Brain pericyte (primary cell): ENCODE measurements around the gene MACO1.
"Not testable (repeated sequence)": the region's sequence is repeated elsewhere in the genome, so short reads cannot be mapped to it uniquely, and the experiment has no call there.

Experiments used
- DNase-seq: peaks from one replicate; pipeline ENCODE4 v3.0.0-alpha.2; 2012; ENCODE audit warnings: low read depth, low spot score

MACO1 gene

GRCh38 chr1:25425098-25426085 is 5.3 kb upstream of the MACO1 start:
- no peak for DNase-seq

- DNase-seq: no peak
Measured at GRCh38 chr1:25427696-25428095, 3.0 kb upstream of the MACO1 start.

- DNase-seq: no peak
Measured at GRCh38 chr1:25428475-25429166, 2.1 kb upstream of the MACO1 start.

- DNase-seq: no peak
Measured at GRCh38 chr1:25430967-25431881, 527 bp downstream of the MACO1 start.

- no peak for DNase-seq
Measured at GRCh38 chr1:25431955-25432719, 1.4 kb downstream of the MACO1 start.

GRCh38 chr1:25432749-25433388 is 2.2 kb downstream of the MACO1 start:
- DNase-seq: no peak

GRCh38 chr1:25433389-25434186 is 2.9 kb downstream of the MACO1 start:
- DNase-seq: no peak

- no peak for DNase-seq
Measured at GRCh38 chr1:25435397-25436108, 4.9 kb downstream of the MACO1 start.

GRCh38 chr1:25437672-25438071 is 7.0 kb downstream of the MACO1 start:
- DNase-seq: no peak

- no peak for DNase-seq
Measured at GRCh38 chr1:25439287-25439686, 8.6 kb downstream of the MACO1 start.

- DNase-seq: no peak
Measured at GRCh38 chr1:25442178-25442577, 11.5 kb downstream of the MACO1 start.

- DNase-seq: no peak
Measured at GRCh38 chr1:25443030-25443699, 12.5 kb downstream of the MACO1 start.

- not testable (repeated sequence) for DNase-seq
Measured at GRCh38 chr1:25444604-25445003, 13.9 kb downstream of the MACO1 start.

GRCh38 chr1:25445993-25446538 is 15.4 kb downstream of the MACO1 start:
- no peak for DNase-seq

GRCh38 chr1:25447547-25447946 is 16.9 kb downstream of the MACO1 start:
- no peak for DNase-seq

- no peak for DNase-seq
Measured at GRCh38 chr1:25450891-25451290, 20.2 kb downstream of the MACO1 start.

- no peak for DNase-seq
Measured at GRCh38 chr1:25451908-25452307, 21.2 kb downstream of the MACO1 start.

- DNase-seq: no peak
Measured at GRCh38 chr1:25456502-25456901, 25.8 kb downstream of the MACO1 start.
